Measurements from ENCODE around the gene PIK3C2G.

The PIK3C2G gene

GRCh38 chr12:18277196-18277595 lies 15.9 kb downstream of the PIK3C2G start:
- H3K36me3 ChIP-seq = no peaks in the 10 kb centered on the region
- H3K4me1 ChIP-seq (ENCODE audit: control insufficient read depth in 1 of 2, insufficient read depth in 1 of 2, low read depth in 1 of 2, low read length in 1 of 2) = no peaks in the 10 kb centered on the region
- TF ChIP-seq CTCF (IDR thresholded peaks at IDR 0.05) = no peak
- no peaks in the 10 kb centered on the region for H3K27me3 ChIP-seq
- H3K27ac ChIP-seq = no peak overlapping the region
- H3K9me3 ChIP-seq = no peaks in the 10 kb centered on the region
- no peak overlapping the region for H3K4me3 ChIP-seq (ENCODE audit: low read depth in 1 of 2, low read length in 1 of 2)

GRCh38 chr12:18280728-18281127 lies 19.4 kb downstream of the PIK3C2G start:
- Histone ChIP-seq H3K4me3 (ENCODE audit: low read depth in 1 of 2, low read length in 1 of 2) (no peak overlapping the region), H3K9me3 (no peaks in the 10 kb centered on the region), H3K27me3 (no peaks in the 10 kb centered on the region), H3K4me1 (ENCODE audit: control insufficient read depth in 1 of 2, insufficient read depth in 1 of 2, low read depth in 1 of 2, low read length in 1 of 2) (no peaks in the 10 kb centered on the region), H3K36me3 (no peaks in the 10 kb centered on the region), H3K27ac (no peak overlapping the region)
- no peak for TF ChIP-seq CTCF (IDR thresholded peaks at IDR 0.05)

GRCh38 chr12:18281941-18282340 lies 20.6 kb downstream of the PIK3C2G start:
- H3K27ac ChIP-seq = no peak overlapping the region
- no peaks in the 10 kb centered on the region for H3K4me1 ChIP-seq (ENCODE audit: control insufficient read depth in 1 of 2, insufficient read depth in 1 of 2, low read depth in 1 of 2, low read length in 1 of 2)
- no peak for TF ChIP-seq CTCF (IDR thresholded peaks at IDR 0.05)
- no peak overlapping the region for H3K4me3 ChIP-seq (ENCODE audit: low read depth in 1 of 2, low read length in 1 of 2)
- no peaks in the 10 kb centered on the region for H3K27me3 ChIP-seq
- no peaks in the 10 kb centered on the region for H3K36me3 ChIP-seq
- no peaks in the 10 kb centered on the region for H3K9me3 ChIP-seq

- no peak overlapping the region for H3K4me3 ChIP-seq (ENCODE audit: low read depth in 1 of 2, low read length in 1 of 2)
- no peaks in the 10 kb centered on the region for H3K9me3 ChIP-seq
- no peaks in the 10 kb centered on the region for H3K27me3 ChIP-seq
- H3K4me1 ChIP-seq (ENCODE audit: control insufficient read depth in 1 of 2, insufficient read depth in 1 of 2, low read depth in 1 of 2, low read length in 1 of 2) = no peaks in the 10 kb centered on the region
- H3K36me3 ChIP-seq = no peaks in the 10 kb centered on the region
- TF ChIP-seq CTCF (IDR thresholded peaks at IDR 0.05) = no peak
- no peak overlapping the region for H3K27ac ChIP-seq
Measured at GRCh38 chr12:18283831-18284230, 22.5 kb downstream of the PIK3C2G start.

- TF ChIP-seq CTCF (IDR thresholded peaks at IDR 0.05) = no peak
- H3K36me3 ChIP-seq = no peaks in the 10 kb centered on the region
Measured at GRCh38 chr12:18284386-18284785, 23.1 kb downstream of the PIK3C2G start.

GRCh38 chr12:18285161-18285560 lies 23.8 kb downstream of the PIK3C2G start:
- Histone ChIP-seq H3K4me3 (ENCODE audit: low read depth in 1 of 2, low read length in 1 of 2) (no peak overlapping the region), H3K9me3 (no peaks in the 10 kb centered on the region), H3K36me3 (no peaks in the 10 kb centered on the region), H3K27me3 (no peaks in the 10 kb centered on the region), H3K27ac (no peak overlapping the region), H3K4me1 (ENCODE audit: control insufficient read depth in 1 of 2, insufficient read depth in 1 of 2, low read depth in 1 of 2, low read length in 1 of 2) (no peaks in the 10 kb centered on the region)
- no peak for TF ChIP-seq CTCF (IDR thresholded peaks at IDR 0.05)

More at GRCh38 chr12:18284386-18284785, 23.1 kb downstream of the PIK3C2G start:
- no peak overlapping the region for H3K4me3 ChIP-seq (ENCODE audit: low read depth in 1 of 2, low read length in 1 of 2)
- no peaks in the 10 kb centered on the region for H3K4me1 ChIP-seq (ENCODE audit: control insufficient read depth in 1 of 2, insufficient read depth in 1 of 2, low read depth in 1 of 2, low read length in 1 of 2)
- no peaks in the 10 kb centered on the region for H3K9me3 ChIP-seq
- H3K27ac ChIP-seq = no peak overlapping the region
- no peaks in the 10 kb centered on the region for H3K27me3 ChIP-seq
